ENCODE measurements around the gene ZNF597. TPM values are rescaled to one million over a fixed set of nuclear protein-coding genes. Genes with fewer than 3 reads are reported as not detected.
A peak's percentile ranks its signal among the peaks of the same experiment; 100 is the strongest.

Gene ZNF597
- polyA plus RNA-seq, 1 donor: 4.6 TPM

- DNase-seq: peak; percentile 90
Observed at GRCh38 chr16:3457434-3458252, 14.3 kb upstream of the ZNF597 start.

- DNase-seq: no peak
Observed at GRCh38 chr16:3454631-3455147, 11.4 kb upstream of the ZNF597 start.

- no peak for DNase-seq
Observed at GRCh38 chr16:3454093-3454492, 10.8 kb upstream of the ZNF597 start.

- no peak for DNase-seq
Observed at GRCh38 chr16:3444032-3444388, 706 bp upstream of the ZNF597 start.

- DNase-seq: no peak
Observed at GRCh38 chr16:3439637-3440036, 3.7 kb downstream of the ZNF597 start.

GRCh38 chr16:3434373-3434772, 8.9 kb downstream of the ZNF597 start:
- no peak for DNase-seq

GRCh38 chr16:3431779-3432219, 11.5 kb downstream of the ZNF597 start:
- peak; percentile 18 for DNase-seq

GRCh38 chr16:3413730-3414379, 29.4 kb downstream of the ZNF597 start:
- DNase-seq: no peak

GRCh38 chr16:3408561-3409197, 34.6 kb downstream of the ZNF597 start:
- DNase-seq: no peak

- peak; percentile 8 for DNase-seq
Observed at GRCh38 chr16:3401719-3402397, 41.4 kb downstream of the ZNF597 start.

GRCh38 chr16:3400779-3401688, 42.3 kb downstream of the ZNF597 start, which contains the start of the genes ZNF174 and ZSCAN32:
TSS of gene ZNF174 (plus strand) at chr16:3401215. CDS start at chr16:3402005, 790 bp downstream.
TSS of gene ZSCAN32 (minus strand) at chr16:3401004. CDS start at chr16:3397557, 3,447 bp downstream.
- DNase-seq: peak; percentile 99

- DNase-seq: no peak
Observed at GRCh38 chr16:3400446-3400778, 42.9 kb downstream of the ZNF597 start.

- no peak for DNase-seq
Observed at GRCh38 chr16:3389663-3390338, 53.5 kb downstream of the ZNF597 start.

- DNase-seq: no peak
Observed at GRCh38 chr16:3388325-3388724, 55.0 kb downstream of the ZNF597 start.

GRCh38 chr16:3383045-3383448, 60.3 kb downstream of the ZNF597 start:
- DNase-seq: no peak

Other genes with a start within 250 kb of the ZNF597 start
- 16.9 TPM for gene ZNF200, start 208.3 kb downstream of the ZNF597 start, polyA plus RNA-seq (ENCODE audit: insufficient read length)
- gene MEFV, start 186.9 kb downstream of the ZNF597 start, polyA plus RNA-seq (ENCODE audit: insufficient read length): 0.35 TPM
- 52.1 TPM for gene ZNF263, start 160.0 kb downstream of the ZNF597 start, polyA plus RNA-seq (ENCODE audit: insufficient read length)
- gene TIGD7, start 138.1 kb downstream of the ZNF597 start, polyA plus RNA-seq (ENCODE audit: insufficient read length): 13.3 TPM
- 77.0 TPM for gene ZNF75A, start 138.0 kb downstream of the ZNF597 start, polyA plus RNA-seq (ENCODE audit: insufficient read length)
- 1.3 TPM for gene OR2C1, start 87.6 kb downstream of the ZNF597 start, polyA plus RNA-seq (ENCODE audit: insufficient read length)
- gene ZSCAN32, start 42.5 kb downstream of the ZNF597 start, polyA plus RNA-seq (ENCODE audit: insufficient read length): 21.4 TPM
- 16.2 TPM for gene ZNF174, start 42.3 kb downstream of the ZNF597 start, polyA plus RNA-seq (ENCODE audit: insufficient read length)
- 76.2 TPM for gene NAA60, start 176 bp upstream of the ZNF597 start, polyA plus RNA-seq (ENCODE audit: insufficient read length)
- gene C16orf90, start 52.0 kb upstream of the ZNF597 start, polyA plus RNA-seq (ENCODE audit: insufficient read length): not detected
- 67.9 TPM for gene CLUAP1, start 57.5 kb upstream of the ZNF597 start, polyA plus RNA-seq (ENCODE audit: insufficient read length)
- 2.1 TPM for gene NLRC3, start 133.9 kb upstream of the ZNF597 start, polyA plus RNA-seq (ENCODE audit: insufficient read length)
- gene SLX4, start 168.1 kb upstream of the ZNF597 start, polyA plus RNA-seq (ENCODE audit: insufficient read length): 7.0 TPM
- gene DNASE1, start 211.2 kb upstream of the ZNF597 start, polyA plus RNA-seq (ENCODE audit: insufficient read length): 33.2 TPM